Osteocyte (in vitro differentiated cells): ENCODE results near the gene SLC19A2. TPM values are rescaled to one million over a fixed set of nuclear protein-coding genes. Genes with fewer than 3 reads are reported as not detected.

Source experiments
- DNase-seq: peaks from one replicate; pipeline ENCODE4 v3.0.0; 2021; ENCODE audit warnings: mixed read lengths; ENCODE audit not compliant: unreplicated experiment; ENCODE audit errors: extremely low spot score
- H3K27ac Mint-ChIP-seq: one replicate; pipeline ENCODE4 v1.8.0; 2021; ENCODE audit warnings: mild to moderate bottlenecking, mixed read lengths; ENCODE audit not compliant: unreplicated experiment
- H3K27me3 Mint-ChIP-seq: one replicate; pipeline ENCODE4 v1.8.0; 2021; ENCODE audit warnings: mixed read lengths; ENCODE audit not compliant: unreplicated experiment
- H3K36me3 Mint-ChIP-seq: one replicate; pipeline ENCODE4 v1.8.0; 2021; ENCODE audit warnings: mixed read lengths; ENCODE audit not compliant: unreplicated experiment
- H3K4me1 Mint-ChIP-seq: one replicate; pipeline ENCODE4 v1.8.0; 2021; ENCODE audit warnings: mixed read lengths; ENCODE audit not compliant: unreplicated experiment
- H3K4me3 Mint-ChIP-seq: one replicate; pipeline ENCODE4 v1.8.0; 2021; ENCODE audit warnings: mild to moderate bottlenecking, moderate library complexity, mixed read lengths; ENCODE audit not compliant: unreplicated experiment
- H3K9me3 Mint-ChIP-seq: one replicate; pipeline ENCODE4 v1.8.0; 2021; ENCODE audit warnings: mixed read lengths; ENCODE audit not compliant: unreplicated experiment
- CTCF ChIP-seq: fragments of 200-600 bp; sonication (generic); IDR thresholded peaks from 2 replicates; pipeline ENCODE4 v1.5.0; 2021; ENCODE audit warnings: antibody characterized with exemption, mild to moderate bottlenecking, moderate library complexity
- total RNA-seq: library from RNA; stranded (reverse); gene quantifications from 2 replicates; pipeline ENCODE4 v1.2.1, GENCODE V29; 2021

Gene SLC19A2
- total RNA-seq, 1 donor from 2014 or later: 3.9 TPM

- Mint-ChIP-seq H3K4me1 (no peaks in the 10 kb centered on the region), H3K27me3 (peaks cover 36% of the 10 kb centered on the region), H3K27ac (no peak overlapping the region), H3K9me3 (no peaks in the 10 kb centered on the region), H3K4me3 (no peak overlapping the region), H3K36me3 (no peaks in the 10 kb centered on the region)
- TF ChIP-seq CTCF: no peak
- DNase-seq: no peak
These were observed 42.7 kb upstream of the SLC19A2 start for GRCh38 chr1:169528215-169529067.

GRCh38 chr1:169527451-169528214 is 41.9 kb upstream of the SLC19A2 start:
- DNase-seq: no peak
- no peak for TF ChIP-seq CTCF

GRCh38 chr1:169527001-169527400 is 41.3 kb upstream of the SLC19A2 start:
- H3K27ac Mint-ChIP-seq: no peak overlapping the region

More at GRCh38 chr1:169527451-169528214, 41.9 kb upstream of the SLC19A2 start:
- Mint-ChIP-seq H3K9me3 (no peaks in the 10 kb centered on the region), H3K27ac (no peak overlapping the region), H3K36me3 (no peaks in the 10 kb centered on the region), H3K4me1 (no peaks in the 10 kb centered on the region), H3K4me3 (no peak overlapping the region), H3K27me3 (peaks cover 31% of the 10 kb centered on the region)

GRCh38 chr1:169526120-169526832 is 40.5 kb upstream of the SLC19A2 start:
- no peaks in the 10 kb centered on the region for H3K4me1 Mint-ChIP-seq

More at GRCh38 chr1:169527001-169527400, 41.3 kb upstream of the SLC19A2 start:
- no peaks in the 10 kb centered on the region for H3K9me3 Mint-ChIP-seq
- H3K4me3 Mint-ChIP-seq: no peak overlapping the region
- no peaks in the 10 kb centered on the region for H3K36me3 Mint-ChIP-seq
- TF ChIP-seq CTCF: no peak
- peaks cover 28% of the 10 kb centered on the region for H3K27me3 Mint-ChIP-seq
- DNase-seq: no peak
- H3K4me1 Mint-ChIP-seq: no peaks in the 10 kb centered on the region

More at GRCh38 chr1:169526120-169526832, 40.5 kb upstream of the SLC19A2 start:
- Mint-ChIP-seq H3K9me3 (no peaks in the 10 kb centered on the region), H3K36me3 (no peaks in the 10 kb centered on the region), H3K4me3 (no peak overlapping the region), H3K27ac (no peak overlapping the region), H3K27me3 (peaks cover 22% of the 10 kb centered on the region)
- no peak for TF ChIP-seq CTCF
- no peak for DNase-seq
